ENCODE results near the gene SUCO. TPM values are rescaled to one million over a fixed set of nuclear protein-coding genes. Genes with fewer than 3 reads are reported as not detected.
A peak's percentile ranks its signal among the peaks of the same experiment; 100 is the strongest.
"Not testable (repeated sequence)": the region's sequence is repeated elsewhere in the genome, so short reads cannot be mapped to it uniquely, and the experiment has no call there.

The SUCO gene
- total RNA-seq, 4 donors from 2014 or later, result 34.7 to 67.9 (median 37.7) TPM

GRCh38 chr1:172616195-172616594 lies 83.2 kb downstream of the SUCO start:
- H3K27ac ChIP-seq, result no peak overlapping the region
- H3K4me1 ChIP-seq, result no peaks in the 10 kb centered on the region
- peaks cover 0 to 3% of the 10 kb centered on the region in 2 donors for H3K36me3 ChIP-seq
- no peak for DNase-seq
- no peak for TF ChIP-seq POLR2A (IDR thresholded peaks at IDR 0.05)
- TF ChIP-seq, protein P1, sequence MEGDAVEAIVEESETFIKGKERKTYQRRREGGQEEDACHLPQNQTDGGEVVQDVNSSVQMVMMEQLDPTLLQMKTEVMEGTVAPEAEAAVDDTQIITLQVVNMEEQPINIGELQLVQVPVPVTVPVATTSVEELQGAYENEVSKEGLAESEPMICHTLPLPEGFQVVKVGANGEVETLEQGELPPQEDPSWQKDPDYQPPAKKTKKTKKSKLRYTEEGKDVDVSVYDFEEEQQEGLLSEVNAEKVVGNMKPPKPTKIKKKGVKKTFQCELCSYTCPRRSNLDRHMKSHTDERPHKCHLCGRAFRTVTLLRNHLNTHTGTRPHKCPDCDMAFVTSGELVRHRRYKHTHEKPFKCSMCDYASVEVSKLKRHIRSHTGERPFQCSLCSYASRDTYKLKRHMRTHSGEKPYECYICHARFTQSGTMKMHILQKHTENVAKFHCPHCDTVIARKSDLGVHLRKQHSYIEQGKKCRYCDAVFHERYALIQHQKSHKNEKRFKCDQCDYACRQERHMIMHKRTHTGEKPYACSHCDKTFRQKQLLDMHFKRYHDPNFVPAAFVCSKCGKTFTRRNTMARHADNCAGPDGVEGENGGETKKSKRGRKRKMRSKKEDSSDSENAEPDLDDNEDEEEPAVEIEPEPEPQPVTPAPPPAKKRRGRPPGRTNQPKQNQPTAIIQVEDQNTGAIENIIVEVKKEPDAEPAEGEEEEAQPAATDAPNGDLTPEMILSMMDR (IDR thresholded peaks at IDR 0.05), result no peak
- WGBS, 2 donors, result 65 to 68% methylated on average over 1 of the region's 1 CpG
- no peak overlapping the region for H3K4me3 ChIP-seq (replicated peaks in 1 of 3)
- intact Hi-C loops (cut with DNase I), result no loop called here
- H3K9me3 ChIP-seq, result no peaks in the 10 kb centered on the region
- H3K27me3 ChIP-seq, result no peaks in the 10 kb centered on the region

DNA sequence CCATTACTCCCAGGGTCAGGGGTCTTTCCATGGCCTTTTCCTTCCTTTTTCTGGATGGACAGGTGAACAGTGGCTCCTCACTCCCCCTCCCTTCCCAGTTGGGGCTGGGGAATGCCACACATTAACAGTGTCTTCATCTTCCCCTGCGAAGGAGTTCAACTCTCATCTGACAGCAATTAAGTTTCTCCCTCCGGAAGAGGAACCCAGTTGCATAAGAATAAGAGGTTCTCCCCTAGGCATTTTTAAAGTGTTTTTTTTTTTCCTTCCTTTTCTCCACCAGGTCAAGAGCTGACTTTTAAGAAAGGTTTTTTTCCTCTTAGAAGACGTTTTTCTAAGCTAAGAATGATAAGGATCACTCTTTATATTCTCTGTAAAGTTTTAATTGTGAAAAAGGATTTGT lies 83.7 kb downstream of the SUCO start:
- no peak for DNase-seq
- no peak overlapping the region for H3K4me3 ChIP-seq (replicated peaks in 1 of 3)
- no peaks in the 10 kb centered on the region for H3K27me3 ChIP-seq
- intact Hi-C loops (cut with DNase I), result no loop called here
- no peaks in the 10 kb centered on the region for H3K9me3 ChIP-seq
- H3K27ac ChIP-seq, result no peak overlapping the region
- 43 to 48% methylated on average over 3 of the region's 3 CpGs for WGBS, 2 donors
- TF ChIP-seq POLR2A (IDR thresholded peaks at IDR 0.05), result no peak
- TF ChIP-seq, protein P1 (IDR thresholded peaks at IDR 0.05), result no peak
- no peaks in the 10 kb centered on the region for H3K4me1 ChIP-seq
- no peaks in the 10 kb centered on the region for H3K36me3 ChIP-seq

GRCh38 chr1:172620603-172621002 lies 87.7 kb downstream of the SUCO start:
- H3K27ac ChIP-seq; H3K36me3 ChIP-seq; H3K27me3 ChIP-seq; intact Hi-C loops (cut with DNase I); DNase-seq; H3K4me3 ChIP-seq (replicated peaks in 1 of 3); H3K4me1 ChIP-seq; H3K9me3 ChIP-seq: not testable (repeated sequence)
- 89 to 93% methylated on average over 9 of the region's 9 CpGs for WGBS, 2 donors

DNA sequence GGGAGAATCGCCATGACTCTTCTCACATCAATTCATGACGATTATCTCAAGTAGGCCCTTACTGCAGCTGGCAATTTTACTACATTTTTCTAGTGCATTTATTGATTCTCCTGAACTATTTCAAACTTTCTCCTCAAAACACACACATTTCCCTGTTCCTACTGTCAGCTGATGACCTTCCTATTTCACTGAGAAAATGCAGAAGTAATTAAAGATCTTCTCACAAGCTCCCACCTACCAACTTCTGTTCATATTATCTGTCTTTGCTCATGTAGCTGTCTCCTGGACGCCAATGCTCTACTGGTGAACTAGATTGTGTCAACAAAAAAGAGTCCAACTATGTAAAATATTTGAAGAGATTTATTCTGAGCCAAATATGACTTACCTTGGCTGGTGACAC lies 89.6 kb downstream of the SUCO start:
- TF ChIP-seq, protein P1 (IDR thresholded peaks at IDR 0.05), result no peak
- no peak for TF ChIP-seq POLR2A (IDR thresholded peaks at IDR 0.05)
- Histone ChIP-seq H3K9me3 (no peaks in the 10 kb centered on the region), H3K27me3 (no peaks in the 10 kb centered on the region), H3K4me3 (replicated peaks in 1 of 3) (no peak overlapping the region), H3K4me1 (no peaks in the 10 kb centered on the region), H3K36me3 (no peaks in the 10 kb centered on the region), H3K27ac (no peak overlapping the region)
- peak in 1 of 2 donors; percentile 7 for DNase-seq
- 61 to 78% methylated on average over 3 of the region's 3 CpGs for WGBS, 2 donors
- intact Hi-C loops (cut with DNase I), result no loop called here

GRCh38 chr1:172623748-172624147 lies 90.8 kb downstream of the SUCO start:
- Histone ChIP-seq H3K27ac (no peak overlapping the region), H3K36me3 (no peaks in the 10 kb centered on the region), H3K4me1 (no peaks in the 10 kb centered on the region), H3K9me3 (no peaks in the 10 kb centered on the region), H3K4me3 (replicated peaks in 1 of 3) (no peak overlapping the region), H3K27me3 (no peaks in the 10 kb centered on the region)
- no peak for TF ChIP-seq POLR2A (IDR thresholded peaks at IDR 0.05)
- TF ChIP-seq, protein P1 (IDR thresholded peaks at IDR 0.05), result no peak
- DNase-seq, result no peak
- intact Hi-C loops (cut with DNase I), result no loop called here
- WGBS, 2 donors, result 86 to 90% methylated on average over 3 of the region's 3 CpGs

DNA sequence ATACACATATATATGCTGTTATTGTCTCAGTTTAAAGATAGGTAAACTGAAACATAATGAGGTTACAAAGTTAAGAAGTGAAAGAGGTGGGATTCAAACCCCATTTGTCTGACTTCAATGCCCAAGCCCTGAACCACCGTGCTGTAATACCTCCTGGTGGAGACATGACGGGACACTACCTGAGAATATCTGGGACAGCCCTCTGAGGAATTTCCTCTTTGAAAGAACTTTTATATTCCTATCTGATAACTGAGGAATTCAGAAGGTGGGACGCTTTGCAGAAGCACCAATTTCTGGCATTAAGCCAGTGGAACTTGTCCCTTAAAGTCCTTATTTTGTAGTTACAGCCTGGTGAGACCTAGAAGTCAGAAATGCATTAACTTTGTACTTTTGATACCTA lies 93.9 kb downstream of the SUCO start:
- no peak for DNase-seq
- Histone ChIP-seq H3K4me1 (no peaks in the 10 kb centered on the region), H3K9me3 (no peaks in the 10 kb centered on the region), H3K36me3 (no peaks in the 10 kb centered on the region), H3K27ac (no peak overlapping the region), H3K4me3 (replicated peaks in 1 of 3) (no peak overlapping the region), H3K27me3 (no peaks in the 10 kb centered on the region)
- TF ChIP-seq POLR2A (IDR thresholded peaks at IDR 0.05), result no peak
- TF ChIP-seq, protein P1 (IDR thresholded peaks at IDR 0.05), result no peak
- intact Hi-C loops (cut with DNase I), result no loop called here
- 48 to 67% methylated on average over 3 of the region's 3 CpGs for WGBS, 2 donors

All from thyroid gland (tissue), 4 donors.